Measurements from ENCODE around the gene TSHZ2. TPM values are rescaled to one million over a fixed set of nuclear protein-coding genes. Genes with fewer than 3 reads are reported as not detected.

The TSHZ2 gene
- total RNA-seq, 4 donors from 2014 or later, result 1.9 to 12.9 (median 5.0) TPM

DNA sequence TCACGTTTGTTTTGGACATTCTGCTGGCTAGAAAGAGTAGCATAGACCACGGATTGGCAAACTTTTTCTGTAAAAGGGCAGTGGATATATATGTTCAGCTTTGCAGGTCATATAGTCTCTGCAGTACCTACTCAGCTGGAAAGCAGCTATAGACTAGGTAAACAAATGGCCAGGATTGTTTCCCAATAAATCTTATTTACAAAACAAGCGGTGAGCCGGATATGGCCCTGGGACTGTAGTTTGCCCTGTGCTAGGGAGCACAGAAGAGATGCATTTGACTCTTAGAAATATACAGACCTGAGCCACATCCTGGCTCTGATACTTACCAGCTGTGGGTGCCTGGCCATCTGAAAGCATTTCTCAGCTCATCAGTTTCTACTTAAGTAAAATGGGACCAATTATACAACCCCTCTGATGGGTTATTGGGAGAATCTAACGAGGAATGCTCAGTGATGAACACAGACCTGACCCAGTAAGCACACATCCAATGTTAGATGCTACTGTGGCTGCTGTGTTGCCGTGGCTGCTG, 120.7 kb downstream of the TSHZ2 start:
- Histone ChIP-seq H3K27ac (no peak overlapping the region), H3K9me3 (no peaks in the 10 kb centered on the region), H3K4me3 (no peak overlapping the region), H3K27me3 (no peaks in the 10 kb centered on the region), H3K36me3 (no peaks in the 10 kb centered on the region), H3K4me1 (no peaks in the 10 kb centered on the region)
- in situ Hi-C loops (cut with MboI; ENCODE audit: low pct_ligation_motif_present in 1 of 4, low pct_unique_long_range_greater_than_20kb in 1 of 4, low sequenced_read_pairs in 3 of 4) (no loop called here), intact Hi-C loops (cut with DNase I; ENCODE audit: low total_unique reads) (no loop called here)
- TF ChIP-seq POLR2A (IDR thresholded peaks at IDR 0.05) (no peak), EP300 (IDR thresholded peaks at IDR 0.05; ENCODE audit: low read depth) (no peak)
- 69 to 70% methylated on average over 4 to 6 of the region's 6 CpGs for WGBS, 2 donors (ENCODE audit: low coverage in 1 of 2)
- DNase-seq, result no peak

DNA sequence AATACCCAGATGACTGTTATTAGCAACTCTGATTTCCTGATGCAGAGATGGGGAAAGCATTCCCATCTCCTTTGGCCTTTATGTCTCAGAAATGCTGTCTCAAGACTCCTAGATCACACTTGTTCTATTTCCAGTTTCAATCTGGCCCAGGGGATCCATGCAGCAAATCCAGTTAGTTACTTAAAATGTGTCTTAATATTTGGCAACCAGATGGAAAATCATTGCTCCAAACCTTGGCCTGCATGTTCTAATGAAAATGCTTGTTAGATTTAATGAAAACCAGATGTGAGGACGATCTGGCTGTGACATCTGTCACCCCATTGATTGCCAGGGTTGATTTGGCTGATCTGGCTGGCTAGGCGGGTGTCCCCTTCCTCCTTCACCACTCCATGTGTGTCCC, 125.2 kb downstream of the TSHZ2 start:
- TF ChIP-seq POLR2A (IDR thresholded peaks at IDR 0.05) (no peak), POLR2AphosphoS5 (IDR thresholded peaks at IDR 0.05) (no peak), EP300 (IDR thresholded peaks at IDR 0.05; ENCODE audit: low read depth) (no peak)
- TF ChIP-seq, protein P1, sequence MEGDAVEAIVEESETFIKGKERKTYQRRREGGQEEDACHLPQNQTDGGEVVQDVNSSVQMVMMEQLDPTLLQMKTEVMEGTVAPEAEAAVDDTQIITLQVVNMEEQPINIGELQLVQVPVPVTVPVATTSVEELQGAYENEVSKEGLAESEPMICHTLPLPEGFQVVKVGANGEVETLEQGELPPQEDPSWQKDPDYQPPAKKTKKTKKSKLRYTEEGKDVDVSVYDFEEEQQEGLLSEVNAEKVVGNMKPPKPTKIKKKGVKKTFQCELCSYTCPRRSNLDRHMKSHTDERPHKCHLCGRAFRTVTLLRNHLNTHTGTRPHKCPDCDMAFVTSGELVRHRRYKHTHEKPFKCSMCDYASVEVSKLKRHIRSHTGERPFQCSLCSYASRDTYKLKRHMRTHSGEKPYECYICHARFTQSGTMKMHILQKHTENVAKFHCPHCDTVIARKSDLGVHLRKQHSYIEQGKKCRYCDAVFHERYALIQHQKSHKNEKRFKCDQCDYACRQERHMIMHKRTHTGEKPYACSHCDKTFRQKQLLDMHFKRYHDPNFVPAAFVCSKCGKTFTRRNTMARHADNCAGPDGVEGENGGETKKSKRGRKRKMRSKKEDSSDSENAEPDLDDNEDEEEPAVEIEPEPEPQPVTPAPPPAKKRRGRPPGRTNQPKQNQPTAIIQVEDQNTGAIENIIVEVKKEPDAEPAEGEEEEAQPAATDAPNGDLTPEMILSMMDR (IDR thresholded peaks at IDR 0.05), result no peak
- DNase-seq, result no peak
- Histone ChIP-seq H3K36me3 (no peaks in the 10 kb centered on the region), H3K4me1 (no peaks in the 10 kb centered on the region), H3K27ac (no peak overlapping the region), H3K9me3 (no peaks in the 10 kb centered on the region), H3K27me3 (no peaks in the 10 kb centered on the region), H3K4me3 (no peak overlapping the region)
- 65% methylated on average over 2 of the region's 2 CpGs; no CpG with 5 or more reads in 1 of the 2 donors for WGBS, 2 donors (ENCODE audit: low coverage in 1 of 2)
- intact Hi-C loops (cut with DNase I; ENCODE audit: low total_unique reads) (no loop called here), in situ Hi-C loops (cut with MboI; ENCODE audit: low pct_ligation_motif_present in 1 of 4, low pct_unique_long_range_greater_than_20kb in 1 of 4, low sequenced_read_pairs in 3 of 4) (no loop called here)

DNA sequence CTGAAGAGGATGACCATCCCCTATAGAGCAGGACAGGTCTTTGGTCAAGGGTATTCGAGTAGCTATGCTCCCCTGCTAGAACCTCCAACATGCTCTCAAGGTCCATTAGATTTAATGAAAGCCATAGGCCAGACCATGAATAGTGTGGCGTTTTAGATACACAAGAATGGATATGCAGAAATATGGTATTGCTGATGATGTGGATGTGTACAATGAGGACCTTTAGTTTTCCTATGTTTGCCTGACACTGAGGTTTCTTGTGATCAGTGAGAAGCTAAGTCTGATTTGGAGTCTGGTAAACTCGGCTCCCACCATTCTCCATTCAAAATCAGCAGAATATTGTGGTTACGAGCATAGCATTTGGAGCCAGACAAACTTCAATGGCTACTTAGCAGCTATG, 125.6 kb downstream of the TSHZ2 start:
- no peaks in the 10 kb centered on the region for H3K36me3 ChIP-seq
- no peaks in the 10 kb centered on the region for H3K27me3 ChIP-seq
- H3K4me3 ChIP-seq, result no peak overlapping the region
- WGBS, 2 donors (ENCODE audit: low coverage in 1 of 2), result 89 to 91% methylated on average over 2 to 4 of the region's 4 CpGs
- DNase-seq, result no peak
- no peak overlapping the region for H3K27ac ChIP-seq
- no peak for TF ChIP-seq POLR2AphosphoS5 (IDR thresholded peaks at IDR 0.05)
- TF ChIP-seq EP300 (IDR thresholded peaks at IDR 0.05; ENCODE audit: low read depth), result no peak
- no peak for TF ChIP-seq POLR2A (IDR thresholded peaks at IDR 0.05)
- TF ChIP-seq, protein P1 (IDR thresholded peaks at IDR 0.05), result no peak
- H3K9me3 ChIP-seq, result no peaks in the 10 kb centered on the region
- intact Hi-C loops (cut with DNase I; ENCODE audit: low total_unique reads), result no loop called here
- no peaks in the 10 kb centered on the region for H3K4me1 ChIP-seq
- in situ Hi-C loops (cut with MboI; ENCODE audit: low pct_ligation_motif_present in 1 of 4, low pct_unique_long_range_greater_than_20kb in 1 of 4, low sequenced_read_pairs in 3 of 4), result no loop called here

DNA sequence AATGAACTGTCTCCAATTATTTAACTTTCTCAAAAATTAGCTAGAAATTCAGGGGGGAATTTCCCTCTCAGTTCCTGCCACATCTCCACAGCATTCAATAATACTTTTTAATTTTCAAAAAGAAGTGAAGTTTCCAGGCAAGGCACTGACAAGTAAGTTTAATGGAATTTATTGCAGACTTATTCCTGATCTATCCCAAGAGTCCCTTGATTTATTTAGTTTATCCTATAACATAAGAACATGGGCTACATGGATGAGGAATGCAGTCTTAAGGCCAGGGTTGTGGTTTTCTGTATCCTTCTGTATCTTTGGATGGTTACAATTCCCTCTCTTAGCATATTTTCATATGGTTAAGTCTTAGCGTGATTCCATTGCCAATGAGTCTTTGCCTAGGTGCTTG, 126.5 kb downstream of the TSHZ2 start:
- intact Hi-C loops (cut with DNase I; ENCODE audit: low total_unique reads), result no loop called here
- WGBS, 2 donors (ENCODE audit: low coverage in 1 of 2), result 81 to 100% methylated on average over 1 of the region's 1 CpG
- Histone ChIP-seq H3K4me1 (no peaks in the 10 kb centered on the region), H3K27me3 (no peaks in the 10 kb centered on the region), H3K9me3 (no peaks in the 10 kb centered on the region), H3K36me3 (no peaks in the 10 kb centered on the region), H3K27ac (no peak overlapping the region), H3K4me3 (no peak overlapping the region)
- no peak for TF ChIP-seq POLR2A (IDR thresholded peaks at IDR 0.05)
- no peak for DNase-seq
- in situ Hi-C loops (cut with MboI; ENCODE audit: low pct_ligation_motif_present in 1 of 4, low pct_unique_long_range_greater_than_20kb in 1 of 4, low sequenced_read_pairs in 3 of 4), result no loop called here

DNA sequence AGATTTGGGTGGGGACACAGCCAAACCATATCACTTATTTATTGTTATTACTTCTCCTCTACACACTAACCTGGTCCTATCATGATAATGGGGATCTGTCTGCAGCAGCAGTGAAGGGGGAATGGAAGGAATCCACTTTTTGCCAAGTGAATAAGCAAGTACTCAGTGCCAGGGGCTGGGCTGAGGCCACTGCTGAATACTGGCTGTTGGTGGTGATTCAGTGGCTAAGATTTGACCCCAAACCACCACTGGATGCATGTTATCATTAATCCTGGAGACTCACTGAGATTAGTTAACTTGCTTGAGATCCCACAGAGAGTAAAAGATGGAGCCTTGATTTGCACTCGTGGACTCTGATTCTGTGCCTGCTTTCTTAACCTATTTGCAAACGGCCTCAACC, 127.7 kb downstream of the TSHZ2 start:
- Histone ChIP-seq H3K9me3 (no peaks in the 10 kb centered on the region), H3K4me3 (no peak overlapping the region), H3K27ac (no peak overlapping the region), H3K4me1 (no peaks in the 10 kb centered on the region), H3K36me3 (no peaks in the 10 kb centered on the region), H3K27me3 (no peaks in the 10 kb centered on the region)
- in situ Hi-C loops (cut with MboI; ENCODE audit: low pct_ligation_motif_present in 1 of 4, low pct_unique_long_range_greater_than_20kb in 1 of 4, low sequenced_read_pairs in 3 of 4) (no loop called here), intact Hi-C loops (cut with DNase I; ENCODE audit: low total_unique reads) (no loop called here)
- no peak for TF ChIP-seq EP300 (IDR thresholded peaks at IDR 0.05; ENCODE audit: low read depth)
- no peak for TF ChIP-seq POLR2A (IDR thresholded peaks at IDR 0.05)
- TF ChIP-seq POLR2AphosphoS5 (IDR thresholded peaks at IDR 0.05), result no peak
- TF ChIP-seq, protein P1 (IDR thresholded peaks at IDR 0.05), result no peak
- WGBS, 2 donors (ENCODE audit: low coverage in 1 of 2), result 47 to 65% methylated on average over 2 of the region's 2 CpGs
- no peak for DNase-seq
